NCI-H460 (cell line): Measurements from ENCODE around the gene COL23A1. TPM values are rescaled to one million over a fixed set of nuclear protein-coding genes. Genes with fewer than 3 reads are reported as not detected.

Experiments
- DNase-seq: peaks from one replicate; pipeline ENCODE4 v3.0.0-alpha.2; 2016; ENCODE audit warnings: low read depth; ENCODE audit errors: extremely low read depth
- total RNA-seq: library from RNA; depleted of rRNA; stranded (reverse); fragments of >200 nt; shearing (Covaris generic); gene quantifications from 2 replicates; pipeline ENCODE4 v1.2.3, GENCODE V29; 2014

Gene COL23A1
- total RNA-seq, 1 experiment from 2014 or later: not detected

GRCh38 chr5:178465861-178466288 lies 124.3 kb downstream of the COL23A1 start:
- DNase-seq: no peak

DNA sequence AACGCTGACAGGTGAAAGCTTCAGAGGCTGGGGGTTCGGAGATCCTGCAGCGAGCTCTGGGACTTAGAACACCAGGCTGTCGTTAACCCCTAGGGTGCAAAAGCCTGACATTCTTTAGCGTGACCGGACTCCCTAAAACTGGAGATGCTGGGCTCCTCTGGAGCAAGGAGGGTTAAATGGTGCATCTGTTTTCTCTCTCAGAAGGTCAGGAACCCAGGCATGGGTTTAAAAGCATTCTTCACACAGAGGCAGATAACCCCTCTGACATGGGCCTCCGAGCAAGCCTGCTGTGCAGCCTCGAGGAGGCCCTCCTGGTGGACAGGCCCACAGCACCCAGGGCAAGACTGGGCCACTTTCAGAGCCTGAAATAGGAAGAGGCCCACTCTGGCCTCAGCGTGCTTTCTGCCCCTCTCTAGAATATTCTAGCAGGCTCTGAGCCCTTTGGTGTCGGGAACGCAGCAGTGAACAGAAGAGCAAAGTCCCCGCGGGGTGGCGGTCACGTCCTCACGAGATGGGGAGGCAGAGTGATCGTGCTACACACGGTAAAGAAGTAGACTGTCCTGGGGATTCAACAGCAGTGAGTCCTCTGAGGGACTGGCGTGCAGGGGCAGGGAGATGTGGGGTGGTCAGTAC lies 124.8 kb downstream of the COL23A1 start:
- DNase-seq: no peak

- DNase-seq: no peak
Observed at GRCh38 chr5:178464431-178465048, 125.7 kb downstream of the COL23A1 start.

DNA sequence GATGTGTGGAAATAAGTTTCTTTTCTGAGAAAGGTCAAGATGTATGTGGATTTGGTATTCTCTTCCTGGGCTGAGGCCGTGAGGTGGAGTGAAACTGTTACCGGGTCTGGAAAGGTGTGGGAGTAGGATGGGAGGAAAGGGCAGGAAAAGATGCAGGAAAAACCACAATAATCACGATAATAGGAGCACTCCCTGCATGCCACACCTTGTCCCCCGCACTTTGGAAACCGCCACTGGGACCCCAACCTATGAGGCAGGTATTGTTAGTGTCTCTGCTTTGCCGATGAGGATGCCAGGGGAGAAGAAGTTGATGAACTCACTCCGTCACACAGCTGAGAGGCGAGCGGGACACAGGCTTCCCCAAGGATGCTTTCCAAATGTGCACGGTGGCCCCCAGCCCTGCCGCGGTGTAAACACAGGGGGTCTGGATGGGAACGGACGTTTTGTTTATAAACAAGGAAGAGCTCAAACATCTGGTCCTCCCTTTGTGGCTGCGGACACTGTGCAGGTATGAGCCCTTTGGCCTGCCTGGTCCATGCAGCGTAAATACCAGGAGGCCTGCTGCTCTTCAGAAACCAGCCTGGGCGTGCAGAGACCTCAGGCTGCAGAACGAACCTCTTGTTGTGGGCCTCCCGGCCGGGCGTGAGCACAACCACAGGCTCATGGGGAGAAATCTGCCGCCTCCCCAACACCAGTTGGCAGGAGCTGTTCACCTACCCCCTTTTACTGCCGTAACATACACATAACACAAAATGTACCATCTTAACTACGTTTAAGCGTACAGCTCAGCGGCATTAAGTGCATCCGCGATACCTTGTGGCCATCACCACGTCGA lies 126.7 kb downstream of the COL23A1 start:
- no peak for DNase-seq

- no peak for DNase-seq
Observed at GRCh38 chr5:178462816-178463215, 127.4 kb downstream of the COL23A1 start.

DNA sequence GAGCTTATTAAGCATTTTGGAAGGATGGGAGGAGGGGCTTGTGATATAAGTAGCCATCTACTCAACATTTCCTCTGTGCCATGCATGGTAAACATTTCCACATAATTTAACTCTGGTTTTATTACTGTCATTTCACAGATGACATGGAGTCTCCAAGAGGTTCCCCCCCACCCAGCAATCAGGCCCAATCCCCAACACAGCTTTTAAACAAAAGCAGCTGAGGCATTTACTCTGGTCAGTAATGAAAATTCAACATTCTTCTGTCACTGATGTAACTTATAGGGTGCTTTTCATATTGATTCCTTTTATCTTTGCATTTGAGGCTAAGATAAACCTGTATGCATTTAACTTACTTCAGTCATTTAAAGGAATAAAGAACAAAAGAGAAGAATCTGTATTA lies 128.1 kb downstream of the COL23A1 start:
- DNase-seq: no peak

DNA sequence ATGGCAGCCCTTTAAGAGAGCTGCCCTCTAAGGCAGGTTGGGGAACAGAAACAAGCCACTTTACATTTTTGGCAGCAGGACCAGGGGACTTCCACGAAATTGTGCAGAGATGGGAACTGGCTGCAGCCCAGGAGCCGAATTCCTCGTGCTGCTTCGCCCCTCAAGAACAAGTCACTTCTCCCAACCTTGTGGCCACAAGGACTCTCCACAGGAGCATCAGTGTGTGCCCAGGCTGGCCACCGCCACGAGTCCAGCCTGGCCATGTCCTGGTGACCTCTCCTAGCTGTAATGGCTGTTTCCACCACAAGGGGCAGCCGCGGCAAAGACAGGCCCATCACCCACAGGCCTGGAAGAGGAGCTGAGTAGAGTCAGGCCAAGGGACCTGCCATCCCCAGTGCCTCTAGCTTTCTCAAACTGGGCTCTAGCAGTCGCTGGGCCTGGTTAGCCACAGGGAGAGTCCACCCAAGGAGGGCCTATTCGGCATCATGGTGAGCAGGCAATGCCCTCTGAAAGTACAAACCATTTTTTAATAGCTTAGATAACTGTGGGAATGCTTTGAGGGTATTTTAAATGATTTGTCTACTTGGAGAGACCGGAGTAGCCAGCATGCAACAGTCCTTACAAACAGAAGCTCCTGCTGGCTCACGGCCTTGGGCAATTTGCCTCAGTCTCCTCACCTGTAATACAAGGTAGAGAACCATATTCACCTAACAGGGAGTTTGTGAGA lies 129.0 kb downstream of the COL23A1 start:
- peak; percentile 61 for DNase-seq

GRCh38 chr5:178460598-178460997 lies 129.6 kb downstream of the COL23A1 start:
- no peak for DNase-seq

- DNase-seq: no peak
Observed at GRCh38 chr5:178460174-178460573, 130.0 kb downstream of the COL23A1 start.

DNA sequence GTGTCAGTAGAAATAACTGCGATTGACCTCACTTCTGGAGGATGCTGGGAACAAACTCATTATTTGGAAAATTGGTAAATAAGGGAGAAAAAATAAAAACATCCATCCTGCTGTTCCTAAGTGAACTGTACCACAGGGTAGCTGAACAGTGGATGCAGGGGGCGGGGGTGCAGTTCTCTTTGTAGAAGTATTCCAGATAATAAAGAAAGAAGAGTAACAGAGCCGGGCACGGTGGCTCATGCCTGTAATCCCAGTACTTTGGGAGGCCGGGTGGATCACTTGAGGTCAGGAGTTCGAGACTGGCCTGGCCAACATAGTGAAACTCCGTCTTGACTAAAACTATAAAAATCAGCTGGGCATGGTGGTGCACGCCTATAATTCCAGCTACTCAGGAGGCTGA lies 132.1 kb downstream of the COL23A1 start:
- DNase-seq: no peak

DNA sequence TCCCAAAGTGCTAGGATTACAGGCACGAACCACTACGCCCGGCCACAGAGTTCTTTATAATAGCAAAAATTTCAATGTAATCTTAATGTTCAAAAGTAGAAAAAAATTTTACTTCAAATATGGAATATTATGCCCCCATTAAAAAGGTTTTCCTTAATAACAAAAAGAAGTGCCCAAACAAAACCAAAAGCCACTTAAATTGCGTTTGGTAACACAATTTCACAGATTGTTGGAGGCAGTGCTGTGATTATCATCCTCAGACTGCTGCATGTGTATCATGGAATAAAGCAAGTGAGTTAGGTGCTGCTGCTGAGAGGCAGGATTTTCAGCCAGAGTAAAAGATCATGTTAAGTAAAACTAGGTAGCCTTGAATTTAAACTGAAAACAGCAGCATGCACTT lies 132.7 kb downstream of the COL23A1 start:
- DNase-seq: no peak

DNA sequence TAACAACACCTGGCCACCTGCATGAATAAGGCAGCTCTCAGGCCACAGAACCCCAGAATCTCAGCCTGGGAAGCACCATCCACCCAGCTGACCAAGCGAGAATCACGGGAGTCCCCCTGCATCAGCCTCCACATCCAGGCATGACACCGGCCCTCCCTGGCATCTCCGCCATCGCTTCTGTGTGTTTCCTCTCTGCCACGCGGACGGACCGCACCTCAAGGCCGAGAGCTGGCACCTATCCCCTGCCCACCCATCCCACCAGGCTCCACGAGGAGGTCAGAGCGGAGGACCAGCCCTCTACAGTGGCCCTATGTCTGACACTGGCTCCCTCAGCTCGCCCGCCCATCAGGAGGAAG lies 134.7 kb downstream of the COL23A1 start:
- no peak for DNase-seq

DNA sequence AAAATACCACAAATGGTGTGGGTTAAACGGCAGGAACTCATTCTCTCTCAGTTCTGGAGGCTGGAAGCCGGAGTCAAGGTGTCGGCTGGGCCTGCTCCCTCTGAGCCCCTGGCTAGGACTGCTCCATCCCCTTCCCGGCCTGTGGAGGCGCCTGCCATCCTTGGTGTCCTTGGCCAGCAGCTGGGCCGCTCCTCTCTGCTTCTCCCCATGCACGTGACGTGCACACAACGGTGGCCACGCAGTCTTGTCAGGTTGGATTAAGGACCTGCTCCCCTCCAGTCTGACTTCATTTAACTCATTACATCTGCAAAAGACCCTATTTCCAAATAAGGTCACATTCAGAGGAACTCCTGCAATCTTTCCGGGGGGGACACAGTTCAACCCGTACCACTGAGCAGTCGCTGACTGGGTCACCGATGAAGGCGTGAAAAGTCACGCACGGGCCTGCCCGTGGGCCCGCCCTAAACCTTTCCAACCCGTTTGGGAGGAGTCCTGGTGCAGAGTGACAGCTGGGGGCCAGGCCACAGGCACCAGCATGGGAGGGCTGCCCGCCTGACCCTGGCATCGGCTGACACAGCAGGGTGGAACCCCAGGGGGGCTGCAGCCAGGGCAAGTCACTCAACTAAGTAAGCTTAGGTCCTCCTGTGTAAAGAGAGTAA lies 135.2 kb downstream of the COL23A1 start:
- no peak for DNase-seq

DNA sequence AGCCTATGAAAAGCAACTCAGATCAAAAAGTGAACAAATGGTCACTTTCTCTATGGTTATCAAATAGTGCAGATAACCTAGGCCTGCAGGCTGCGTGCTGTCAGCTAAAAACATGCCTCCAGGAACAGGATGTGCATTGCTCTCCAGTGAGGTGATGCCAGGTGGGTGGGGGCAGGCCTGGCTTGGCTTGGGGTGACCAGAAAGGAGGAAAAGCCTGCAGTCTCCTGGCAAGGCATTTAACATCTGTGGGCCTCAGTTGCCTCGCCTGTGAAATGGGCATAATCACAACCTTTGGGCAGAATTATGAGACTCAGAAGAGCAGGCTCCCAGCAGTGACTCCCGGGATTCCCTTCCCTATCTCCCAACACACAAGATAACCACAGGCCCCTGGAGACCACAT lies 135.9 kb downstream of the COL23A1 start:
- no peak for DNase-seq

DNA sequence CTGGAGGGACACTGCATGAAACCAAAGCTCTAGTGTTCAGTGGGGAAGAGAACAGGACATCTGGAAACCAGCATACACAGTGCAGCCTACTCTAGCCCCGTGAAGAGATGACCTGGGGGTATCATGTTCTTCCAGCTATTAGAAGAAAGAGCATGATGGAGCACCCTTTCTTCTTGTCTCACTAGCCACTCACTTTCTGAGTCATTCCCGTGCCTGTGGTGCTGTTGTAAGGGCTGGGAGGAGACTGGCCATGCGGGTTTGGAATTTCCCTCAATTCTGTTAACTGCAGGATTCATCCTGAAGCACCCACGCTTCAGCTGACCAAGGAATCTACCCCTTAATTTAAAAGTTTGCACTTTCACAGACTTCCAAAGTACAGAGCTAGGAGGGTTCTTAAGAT lies 137.0 kb downstream of the COL23A1 start:
- DNase-seq: no peak

DNA sequence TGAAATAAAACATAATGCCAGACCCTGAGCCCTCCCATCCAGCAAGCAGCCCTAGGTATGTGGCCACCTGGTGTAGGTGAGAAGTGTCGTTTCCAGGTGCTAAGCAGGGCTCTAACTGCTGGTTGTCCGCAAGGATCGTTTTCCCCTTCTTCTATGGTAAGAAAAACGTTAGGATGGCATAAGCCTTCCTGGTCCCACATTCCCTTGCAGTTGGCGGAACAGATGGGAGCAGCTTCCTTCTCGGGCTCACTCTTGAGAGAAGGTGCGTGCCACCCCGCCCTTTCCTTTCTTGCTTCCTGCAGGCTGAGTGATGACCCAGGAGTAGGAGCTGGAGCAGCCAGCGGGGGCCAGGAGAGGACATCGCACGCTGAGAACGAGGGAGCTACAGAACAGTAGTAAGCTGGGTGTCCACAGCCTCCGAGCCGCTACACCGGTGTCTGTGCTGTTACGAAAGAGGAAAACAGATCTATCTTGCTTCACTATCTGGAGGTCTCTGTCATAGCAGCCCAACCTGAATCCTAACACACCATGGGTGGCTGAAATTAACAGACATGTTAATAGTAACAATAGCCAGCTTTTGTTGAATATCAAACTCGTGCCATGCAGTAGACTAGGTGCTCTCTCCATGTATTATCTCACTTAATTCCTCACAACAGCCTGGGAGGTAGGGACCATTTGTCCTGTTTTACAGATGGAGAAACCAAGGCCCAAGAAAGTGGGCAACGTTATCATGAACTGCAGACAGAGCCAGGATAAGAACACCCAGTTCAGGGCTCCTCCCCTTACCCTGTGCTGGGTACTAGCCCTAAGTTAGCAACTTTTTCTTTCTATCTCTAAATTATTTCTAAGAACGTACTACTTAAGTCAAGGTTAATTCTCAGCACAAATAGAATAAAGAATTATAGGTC lies 139.8 kb downstream of the COL23A1 start:
- no peak for DNase-seq

GRCh38 chr5:178449163-178450070 lies 140.8 kb downstream of the COL23A1 start:
- no peak for DNase-seq

DNA sequence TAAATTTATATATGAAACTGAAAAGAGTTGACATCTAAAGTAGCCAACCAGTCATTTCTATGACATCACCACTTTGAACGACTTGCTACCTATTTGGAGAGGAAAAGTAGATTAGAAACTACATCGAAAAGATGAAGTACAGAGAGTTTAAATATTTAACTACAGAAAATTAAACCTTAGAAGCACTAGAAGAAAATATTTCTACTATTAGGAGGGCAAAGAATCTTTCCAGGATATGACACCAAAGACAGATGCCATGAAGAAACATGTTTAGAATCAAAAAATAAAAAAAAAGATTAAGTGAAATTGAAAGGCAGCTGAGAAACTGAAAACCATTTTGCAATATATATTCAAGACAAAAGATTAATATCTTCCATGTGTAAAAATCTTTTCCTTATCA lies 144.7 kb downstream of the COL23A1 start:
- no peak for DNase-seq
